Ishikawa (cell line): Measurements from ENCODE around the gene SCP2D1.

ENCODE experiments used
- CEBPB ChIP-seq: IDR thresholded peaks from 2 replicates; pipeline ENCODE4 v1.6.1; 2012
- CREB1 ChIP-seq: IDR thresholded peaks from 2 replicates; pipeline ENCODE4 v1.6.1; 2012; ENCODE audit warnings: low read depth
- EGR1 ChIP-seq: IDR thresholded peaks from 2 replicates; pipeline ENCODE4 v1.6.1; 2012
- EP300 ChIP-seq: IDR thresholded peaks from 2 replicates; pipeline ENCODE4 v1.6.1; 2012; ENCODE audit warnings: borderline replicate concordance
- FOXM1 ChIP-seq: IDR thresholded peaks from 2 replicates; pipeline ENCODE4 v1.6.1; 2012; ENCODE audit warnings: low read depth, borderline replicate concordance
- MAX ChIP-seq: IDR thresholded peaks from 2 replicates; pipeline ENCODE4 v1.6.1; 2012
- NFIC ChIP-seq: IDR thresholded peaks from 2 replicates; pipeline ENCODE4 v1.6.1; 2012
- RAD21 ChIP-seq: IDR thresholded peaks from 2 replicates; pipeline ENCODE4 v1.6.1; 2012; ENCODE audit warnings: low read depth
- REST ChIP-seq: IDR thresholded peaks from 2 replicates; pipeline ENCODE4 v1.6.1; 2012; ENCODE audit warnings: low read depth, mild to moderate bottlenecking
- TAF1 ChIP-seq: IDR thresholded peaks from 2 replicates; pipeline ENCODE4 v1.6.1; 2012; ENCODE audit warnings: low read depth, mild to moderate bottlenecking
- TCF12 ChIP-seq: IDR thresholded peaks from 2 replicates; pipeline ENCODE4 v1.6.1; 2012; ENCODE audit warnings: low read depth
- TEAD4 ChIP-seq: IDR thresholded peaks from 2 replicates; pipeline ENCODE4 v1.6.1; 2012
- USF1 ChIP-seq: IDR thresholded peaks from 2 replicates; pipeline ENCODE4 v1.6.1; 2012
- YY1 ChIP-seq: IDR thresholded peaks from 2 replicates; pipeline ENCODE4 v1.6.1; 2012; ENCODE audit warnings: low read depth
- ZBTB7A ChIP-seq: IDR thresholded peaks from 2 replicates; pipeline ENCODE4 v1.6.1; 2012; ENCODE audit warnings: low read depth

The SCP2D1 gene

GRCh38 chr20:18852318-18852717, 38.7 kb downstream of the SCP2D1 start:
- TF ChIP-seq MAX (no peak), EP300 (no peak), NFIC (no peak), EGR1 (no peak), REST (no peak), TEAD4 (no peak), RAD21 (no peak), TAF1 (no peak), FOXM1 (no peak), CREB1 (no peak), YY1 (no peak), CEBPB (no peak), TCF12 (no peak), ZBTB7A (no peak), USF1 (no peak)

GRCh38 chr20:18853216-18853615, 39.6 kb downstream of the SCP2D1 start:
- TF ChIP-seq CEBPB (no peak), ZBTB7A (no peak), CREB1 (no peak), FOXM1 (no peak), REST (no peak), NFIC (no peak), YY1 (no peak), TCF12 (no peak), EP300 (no peak), RAD21 (no peak), MAX (no peak), TEAD4 (no peak), TAF1 (no peak), USF1 (no peak), EGR1 (no peak)

GRCh38 chr20:18853946-18854646, 40.5 kb downstream of the SCP2D1 start:
- TF ChIP-seq TCF12 (no peak), TAF1 (no peak), CREB1 (no peak), YY1 (no peak), EGR1 (no peak), USF1 (no peak), EP300 (no peak), NFIC (no peak)

- no peak for TF ChIP-seq CEBPB
- TF ChIP-seq EP300, result no peak
- TF ChIP-seq TAF1, result no peak
- no peak for TF ChIP-seq MAX
- TF ChIP-seq ZBTB7A, result no peak
- TF ChIP-seq EGR1, result no peak
- TF ChIP-seq YY1, result no peak
- no peak for TF ChIP-seq FOXM1
- no peak for TF ChIP-seq TCF12
- no peak for TF ChIP-seq USF1
- TF ChIP-seq RAD21, result no peak
- no peak for TF ChIP-seq CREB1
- no peak for TF ChIP-seq REST
- TF ChIP-seq NFIC, result no peak
- TF ChIP-seq TEAD4, result no peak
Measured at GRCh38 chr20:18855882-18856281, 42.3 kb downstream of the SCP2D1 start.
